ENCODE measurements around the gene ANGPTL2. TPM values are rescaled to one million over a fixed set of nuclear protein-coding genes. Genes with fewer than 3 reads are reported as not detected.
"Not testable (repeated sequence)": the region's sequence is repeated elsewhere in the genome, so short reads cannot be mapped to it uniquely, and the experiment has no call there.

Gene ANGPTL2
- polyA plus RNA-seq, 12 donors, result 53.1 to 180 (median 78.7) TPM; not detected in 1

DNA sequence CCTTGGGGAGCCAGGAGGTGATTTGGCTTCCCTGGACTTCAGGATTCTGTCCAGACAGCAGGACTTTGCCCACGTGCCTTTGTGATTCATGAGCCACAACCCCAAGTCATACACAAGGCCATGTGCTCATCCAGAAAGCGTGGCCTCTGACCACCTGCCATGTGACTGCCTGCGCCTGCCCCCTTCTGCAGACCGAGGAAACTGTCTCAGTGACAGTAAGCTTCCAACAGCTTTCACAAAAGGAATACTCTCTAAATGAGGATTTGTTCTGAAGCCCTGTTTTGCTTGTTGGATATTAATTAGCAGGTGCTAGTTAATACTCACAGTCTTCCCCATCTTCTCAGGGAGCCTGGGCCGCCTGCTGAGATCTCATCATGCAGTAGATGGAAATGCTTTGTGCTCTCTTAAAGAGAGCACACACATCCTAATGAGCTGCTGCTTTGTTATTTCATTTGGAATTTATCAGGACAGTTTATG lies 36.9 kb upstream of the ANGPTL2 start:
- DNase-seq, result no peak

DNA sequence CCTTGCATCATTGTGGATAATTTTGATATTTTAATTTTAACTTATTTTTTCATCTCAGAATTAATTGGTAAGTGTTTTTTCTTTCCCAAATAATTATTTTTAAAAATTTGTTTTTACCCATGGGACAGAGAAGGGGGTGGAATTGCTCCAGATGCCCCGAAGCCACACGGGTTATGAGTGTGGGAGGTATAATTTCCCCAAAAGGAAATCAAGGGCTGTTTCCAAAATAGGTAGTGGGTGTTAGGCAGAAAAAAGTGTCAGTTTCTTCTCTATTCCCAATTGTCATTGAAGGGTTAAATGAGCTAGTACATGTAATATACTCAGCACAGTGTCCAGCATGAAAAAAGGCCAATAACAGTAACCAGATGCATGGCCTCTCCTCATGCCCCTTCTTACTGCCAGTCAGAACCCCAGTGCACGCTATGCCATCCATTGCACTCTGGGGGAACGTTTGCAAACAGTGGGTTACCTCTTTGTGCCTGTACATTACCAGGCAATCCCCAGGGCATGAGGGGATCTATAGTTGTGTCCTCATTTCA lies 36.4 kb upstream of the ANGPTL2 start:
- no peak for DNase-seq

DNA sequence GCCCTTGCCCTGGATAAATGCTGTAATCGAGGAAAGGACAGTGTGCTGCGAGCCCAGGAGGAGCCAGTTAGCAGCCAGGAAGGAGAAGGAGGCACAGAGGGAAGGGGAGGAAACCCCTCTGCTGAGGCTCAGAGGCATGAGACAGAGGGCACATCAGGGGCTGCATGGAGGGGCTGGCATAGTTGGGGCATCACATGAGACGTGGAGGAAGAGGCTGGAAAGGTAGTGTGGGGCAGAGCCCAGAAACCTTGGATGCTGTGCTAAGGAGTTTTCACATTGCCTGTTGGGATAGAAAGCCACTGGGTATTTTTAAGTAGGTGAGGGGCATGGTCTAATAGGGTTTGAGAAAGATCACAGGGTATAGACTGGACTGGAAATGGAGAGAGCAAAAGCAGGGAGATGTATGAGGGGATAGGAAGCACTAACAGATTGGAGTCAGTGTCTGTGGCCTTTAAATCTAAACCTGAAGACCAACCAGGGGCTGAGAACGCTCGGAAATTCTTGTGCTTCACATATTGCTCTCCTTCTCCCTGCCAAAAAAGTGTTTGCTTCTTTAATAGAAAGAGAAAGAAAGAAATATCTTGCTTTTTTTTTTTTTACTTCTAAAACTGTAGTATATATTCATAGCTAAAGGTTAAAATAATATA lies 33.0 kb upstream of the ANGPTL2 start:
- no peak for DNase-seq

DNA sequence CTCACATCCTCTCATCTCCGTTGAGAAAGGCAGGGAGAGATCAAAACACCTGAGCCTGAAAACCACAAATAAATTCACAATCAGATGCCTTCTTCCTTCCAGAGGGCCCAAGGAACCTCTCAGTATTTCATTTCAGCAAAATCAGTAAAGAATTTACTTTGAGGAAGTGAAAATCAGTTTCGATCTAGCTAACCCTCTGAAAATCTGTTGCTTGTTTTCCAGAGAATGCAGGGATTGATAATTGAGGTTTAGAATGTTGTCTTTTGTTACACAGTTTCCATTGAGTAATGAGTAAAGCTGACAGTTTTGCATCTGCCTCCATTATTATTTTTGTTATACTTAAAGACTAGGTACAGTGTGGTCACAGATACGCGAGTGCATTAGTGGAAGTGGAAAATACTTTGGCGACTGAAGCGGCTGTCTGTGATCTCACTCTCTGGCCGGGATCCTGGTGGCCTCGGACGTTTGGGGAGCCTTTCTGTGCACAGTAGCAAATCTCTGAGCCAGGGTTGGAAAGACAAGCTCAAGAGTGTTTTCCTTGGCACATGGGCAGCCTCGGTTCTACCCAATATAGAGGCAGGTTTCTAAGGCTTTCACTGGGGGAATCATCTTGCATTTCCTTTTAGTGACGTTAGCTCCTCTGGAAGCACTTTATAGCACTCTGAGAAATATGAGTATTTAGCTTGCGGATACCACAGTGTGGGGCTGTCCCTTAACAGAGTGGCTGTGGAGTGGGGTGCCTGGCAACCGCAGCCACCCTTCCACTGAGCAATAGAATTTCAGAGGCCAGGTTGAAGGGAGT lies 32.2 kb upstream of the ANGPTL2 start:
- DNase-seq, result peak; percentile 88

DNA sequence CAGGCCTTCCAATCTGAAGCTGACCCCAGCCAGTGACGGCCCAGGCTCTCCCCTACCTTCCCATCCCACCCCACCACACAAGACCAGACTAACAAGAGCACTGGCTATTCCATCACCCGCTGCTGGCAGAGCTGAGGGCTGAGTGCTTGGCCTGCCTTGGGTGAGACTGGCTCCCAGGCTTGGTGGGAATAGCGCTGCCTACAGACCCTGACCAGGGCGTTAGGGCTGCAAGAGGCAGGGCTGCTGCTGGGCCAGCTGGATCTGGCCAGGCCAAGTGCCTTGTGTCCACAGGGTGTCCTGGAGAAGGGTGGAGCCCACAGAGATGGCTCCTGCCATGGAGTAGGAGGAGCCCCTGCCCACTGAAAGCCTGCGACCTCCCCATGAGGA lies 31.6 kb upstream of the ANGPTL2 start:
- no peak for DNase-seq

DNA sequence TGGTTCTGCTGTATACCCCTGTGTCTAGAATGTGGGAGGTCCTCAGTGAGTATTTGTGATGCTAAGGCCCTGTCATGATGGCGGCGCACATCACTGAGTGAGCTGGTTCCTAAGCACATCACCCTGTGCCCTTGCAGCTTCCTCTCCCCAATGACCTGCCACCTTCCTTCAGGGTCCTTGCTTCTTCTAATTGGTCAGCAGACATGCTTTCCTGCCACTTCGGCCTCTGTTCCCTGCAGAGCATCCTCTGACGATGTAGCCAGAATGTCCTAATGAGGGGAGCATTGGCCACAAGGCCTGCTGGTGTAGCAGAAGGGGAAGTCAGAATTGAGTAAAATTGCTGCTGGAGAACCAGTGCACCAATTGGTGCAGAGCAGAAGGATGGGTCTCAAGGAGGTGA lies 31.1 kb upstream of the ANGPTL2 start:
- no peak for DNase-seq

DNA sequence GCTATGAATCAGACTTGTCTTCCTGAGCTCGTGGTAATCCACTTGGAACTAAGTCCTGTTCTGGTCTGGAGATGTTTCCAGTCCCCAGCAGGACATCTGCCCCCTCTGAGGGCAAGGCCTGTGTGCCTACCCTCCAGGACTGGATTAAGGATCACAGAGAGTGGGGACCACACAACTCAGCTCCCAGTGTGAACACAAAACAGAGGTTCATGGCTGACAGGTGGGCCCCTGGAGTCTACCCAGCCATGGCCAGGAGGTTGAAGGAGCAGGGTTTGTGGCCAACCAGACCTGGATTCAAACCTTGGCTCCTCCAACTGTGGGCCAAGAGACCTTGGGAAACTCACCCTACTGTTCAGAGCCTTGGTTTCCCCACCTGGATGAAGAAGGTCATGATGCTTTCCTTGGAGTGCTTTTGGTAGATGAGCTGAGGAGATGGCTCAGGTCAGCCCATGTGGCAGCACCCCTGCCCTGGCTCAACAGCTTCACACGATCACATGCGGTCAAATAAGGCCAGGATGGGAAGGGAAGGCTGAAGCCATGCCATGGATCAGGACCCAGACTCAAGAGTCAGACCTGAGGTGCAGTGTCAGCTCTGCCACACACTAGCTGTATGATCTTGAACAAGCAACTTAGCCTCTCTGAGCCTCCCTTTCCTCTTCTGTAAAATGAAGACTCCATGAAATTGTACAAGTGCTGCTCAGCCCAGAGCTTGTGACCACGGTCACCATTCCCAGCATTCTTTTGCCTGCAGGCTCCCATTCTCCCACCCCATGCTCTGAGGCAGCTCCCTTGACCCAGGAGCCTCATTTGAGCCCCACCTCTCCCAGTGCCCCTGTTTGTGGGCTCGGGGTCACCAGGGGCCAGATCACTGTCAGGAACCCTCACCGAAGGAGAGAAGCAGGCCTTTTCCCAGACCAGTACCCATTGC lies 27.3 kb upstream of the ANGPTL2 start:
- no peak for DNase-seq

DNA sequence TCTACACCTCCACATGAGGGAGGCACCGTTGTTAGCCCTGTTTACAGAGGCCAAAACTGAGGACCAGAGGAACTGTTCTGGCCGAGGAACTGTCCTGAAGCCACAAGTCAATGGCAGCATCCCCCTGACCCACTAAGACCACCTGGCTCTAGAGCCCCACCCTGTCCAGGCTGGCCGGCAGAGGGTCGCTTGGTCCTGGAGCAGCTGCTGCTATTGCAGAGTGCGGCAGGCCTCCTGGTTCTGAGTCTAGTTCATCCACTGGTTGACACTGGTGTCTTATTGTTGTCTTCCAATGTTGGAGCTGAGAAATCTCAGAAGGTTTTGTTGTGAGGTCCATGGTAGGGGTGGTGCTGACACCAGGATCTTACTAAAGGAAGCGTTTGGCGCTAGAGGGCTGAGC lies 26.6 kb upstream of the ANGPTL2 start:
- DNase-seq, result no peak

DNA sequence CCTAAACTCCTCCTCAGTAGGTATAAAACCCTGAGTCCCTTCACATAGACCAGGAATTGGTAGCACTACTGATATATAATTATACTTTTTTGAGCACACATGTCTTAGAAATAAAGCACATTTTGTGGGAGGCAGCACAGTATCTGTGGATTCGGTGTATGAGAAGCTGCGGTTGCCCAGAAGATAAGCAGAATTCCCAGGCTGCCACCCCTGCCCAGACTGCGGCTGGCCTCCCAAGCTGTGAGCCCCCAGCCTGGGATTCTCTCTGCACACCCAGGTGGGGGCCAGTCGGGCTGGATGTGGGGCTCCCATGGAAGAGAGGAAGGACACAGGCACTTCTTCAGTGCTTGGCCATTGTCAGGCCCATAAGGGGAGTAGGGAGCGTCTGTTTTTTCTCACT lies 25.6 kb upstream of the ANGPTL2 start:
- DNase-seq, result no peak

DNA sequence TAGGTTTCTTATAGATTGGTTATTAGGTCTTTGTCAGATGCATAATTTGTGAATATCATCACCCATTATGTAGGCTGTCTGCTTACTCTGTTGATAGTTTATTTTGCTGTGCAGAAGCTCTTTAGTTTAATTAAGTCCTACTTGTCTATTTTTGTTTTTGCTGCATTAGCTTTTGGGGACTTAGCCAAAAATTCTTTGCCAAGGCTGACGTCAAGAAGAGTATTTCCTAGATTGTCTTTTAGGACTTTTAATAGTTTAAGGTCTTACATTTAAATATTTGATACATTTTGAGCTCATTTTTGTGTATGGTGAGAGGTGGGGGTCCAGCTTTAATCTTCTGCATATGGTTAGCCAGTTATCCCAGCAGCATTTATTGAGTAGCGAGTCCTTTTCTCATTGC lies 24.8 kb upstream of the ANGPTL2 start:
- no peak for DNase-seq

DNA sequence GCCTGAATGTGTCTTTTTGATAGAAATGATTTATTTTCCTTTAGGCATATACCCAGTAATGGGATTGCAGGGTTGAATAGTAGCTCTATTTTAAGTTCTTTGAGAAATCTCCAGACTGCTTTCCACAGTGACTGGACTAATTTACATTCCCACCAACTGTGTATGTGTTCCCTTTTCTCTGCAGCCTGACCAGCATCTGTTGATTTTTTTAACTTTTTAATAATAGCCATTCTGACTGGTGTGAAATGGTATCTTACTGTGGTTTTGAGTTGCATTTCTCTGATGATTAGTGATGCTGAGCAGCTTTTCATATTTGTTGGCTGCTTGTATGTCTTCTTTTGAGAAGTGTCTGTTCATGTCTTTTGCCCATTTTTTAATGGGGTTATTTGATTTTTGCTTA lies 24.4 kb upstream of the ANGPTL2 start:
- not testable (repeated sequence) for DNase-seq

DNA sequence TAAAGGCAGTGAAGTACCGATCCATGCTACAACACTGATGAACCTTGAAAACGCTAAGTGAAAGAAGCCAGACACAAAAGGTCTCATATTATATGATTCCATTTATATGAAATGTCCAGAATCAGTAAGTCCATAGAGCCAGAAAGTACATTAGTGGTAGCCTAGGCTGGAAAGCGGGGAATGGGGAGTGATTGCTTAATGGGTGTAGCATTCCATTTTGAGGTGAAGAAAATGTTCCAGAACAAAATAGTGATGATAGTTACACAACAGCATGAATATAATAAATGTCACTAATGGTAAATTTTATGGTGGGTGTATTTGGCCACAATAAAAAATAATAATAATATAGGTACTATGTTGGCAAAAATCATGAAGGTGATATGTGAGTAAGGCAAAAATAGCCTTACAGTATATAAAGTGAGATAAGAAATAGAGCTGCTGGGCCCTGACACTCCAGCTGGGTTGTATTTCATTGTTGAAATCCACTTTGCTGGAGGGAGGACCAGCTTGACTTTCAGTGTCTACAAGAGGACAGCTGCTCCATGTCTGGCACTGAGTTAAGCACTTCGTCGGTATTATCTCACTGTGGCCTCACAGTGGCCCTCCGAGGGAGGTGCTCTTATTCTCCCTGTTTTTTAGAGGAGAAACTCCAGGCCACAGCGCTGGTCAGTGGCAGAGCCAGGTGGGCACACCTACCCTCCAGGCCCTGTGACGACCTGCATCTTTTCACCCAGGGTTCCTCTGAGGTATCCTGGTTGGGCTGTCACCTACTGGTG lies 22.4 kb upstream of the ANGPTL2 start:
- no peak for DNase-seq

DNA sequence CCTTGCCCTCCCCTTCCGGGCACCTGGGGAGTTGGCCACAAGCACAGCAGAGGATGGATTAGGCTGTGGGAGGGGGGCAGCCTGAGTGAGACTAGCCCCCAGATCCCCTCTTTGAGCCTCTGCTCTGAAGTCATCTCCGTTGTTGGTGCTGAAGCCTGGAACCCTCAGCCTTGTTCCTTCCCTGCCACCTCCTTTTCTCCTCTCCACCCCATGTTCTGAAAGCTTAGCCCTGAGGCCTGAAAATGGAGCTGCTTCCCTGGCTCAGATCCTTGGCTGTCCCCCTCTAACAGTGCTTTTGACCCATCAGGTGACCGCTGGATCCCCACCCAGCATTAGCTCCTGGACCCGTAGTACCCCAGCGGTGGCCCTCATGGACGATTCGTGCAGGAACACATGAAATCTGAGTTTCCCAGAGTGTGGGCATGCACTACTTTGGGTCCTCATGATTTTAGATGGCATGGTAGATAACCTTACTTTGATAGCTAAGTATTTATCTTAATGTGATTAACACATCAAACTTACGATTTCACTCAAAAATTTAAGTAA lies 21.6 kb upstream of the ANGPTL2 start:
- no peak for DNase-seq

DNA sequence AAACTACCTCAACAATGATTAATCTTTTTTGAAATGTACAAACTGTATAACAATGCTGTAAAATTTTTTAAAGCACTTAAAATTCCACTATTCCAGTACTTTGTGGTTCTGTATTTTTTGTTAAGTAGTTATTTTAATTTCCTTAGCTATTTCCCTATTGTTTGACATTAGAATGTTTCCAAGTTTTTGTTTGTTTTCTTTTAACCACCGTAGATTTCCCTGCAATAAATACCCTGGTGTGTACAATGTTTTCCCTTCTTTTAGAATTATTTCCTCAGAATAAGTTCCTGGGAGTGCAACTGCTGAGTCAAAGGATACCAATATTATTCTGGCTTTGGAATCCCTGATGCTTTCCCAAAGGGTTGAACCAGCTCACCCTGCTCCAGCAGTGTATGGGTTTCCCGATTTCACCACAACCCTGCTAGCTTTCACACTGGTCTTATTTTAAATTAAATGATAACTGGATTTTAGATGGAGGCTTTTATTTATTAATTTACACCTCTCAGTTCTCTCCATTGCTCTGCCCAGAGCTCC lies 20.6 kb upstream of the ANGPTL2 start:
- no peak for DNase-seq

DNA sequence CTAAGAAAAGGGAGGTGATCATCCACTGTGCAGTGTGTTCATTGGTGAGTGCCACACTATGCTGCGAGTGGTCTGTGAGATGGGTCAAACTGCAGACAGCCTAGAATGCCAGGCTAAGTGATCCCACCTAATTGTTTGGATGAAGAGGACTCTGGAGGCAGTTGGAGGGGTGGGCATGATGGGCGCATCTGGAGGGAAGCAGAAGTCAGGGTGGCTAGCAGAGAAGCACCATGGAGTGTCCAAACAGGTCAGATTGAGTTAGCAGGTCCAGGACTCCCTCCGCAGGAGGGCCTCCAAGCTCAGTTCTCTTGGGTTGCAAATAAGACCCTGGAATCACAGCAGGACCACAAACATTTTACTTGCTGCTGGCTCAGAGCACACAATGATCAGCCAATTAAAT lies 19.9 kb upstream of the ANGPTL2 start:
- no peak for DNase-seq

DNA sequence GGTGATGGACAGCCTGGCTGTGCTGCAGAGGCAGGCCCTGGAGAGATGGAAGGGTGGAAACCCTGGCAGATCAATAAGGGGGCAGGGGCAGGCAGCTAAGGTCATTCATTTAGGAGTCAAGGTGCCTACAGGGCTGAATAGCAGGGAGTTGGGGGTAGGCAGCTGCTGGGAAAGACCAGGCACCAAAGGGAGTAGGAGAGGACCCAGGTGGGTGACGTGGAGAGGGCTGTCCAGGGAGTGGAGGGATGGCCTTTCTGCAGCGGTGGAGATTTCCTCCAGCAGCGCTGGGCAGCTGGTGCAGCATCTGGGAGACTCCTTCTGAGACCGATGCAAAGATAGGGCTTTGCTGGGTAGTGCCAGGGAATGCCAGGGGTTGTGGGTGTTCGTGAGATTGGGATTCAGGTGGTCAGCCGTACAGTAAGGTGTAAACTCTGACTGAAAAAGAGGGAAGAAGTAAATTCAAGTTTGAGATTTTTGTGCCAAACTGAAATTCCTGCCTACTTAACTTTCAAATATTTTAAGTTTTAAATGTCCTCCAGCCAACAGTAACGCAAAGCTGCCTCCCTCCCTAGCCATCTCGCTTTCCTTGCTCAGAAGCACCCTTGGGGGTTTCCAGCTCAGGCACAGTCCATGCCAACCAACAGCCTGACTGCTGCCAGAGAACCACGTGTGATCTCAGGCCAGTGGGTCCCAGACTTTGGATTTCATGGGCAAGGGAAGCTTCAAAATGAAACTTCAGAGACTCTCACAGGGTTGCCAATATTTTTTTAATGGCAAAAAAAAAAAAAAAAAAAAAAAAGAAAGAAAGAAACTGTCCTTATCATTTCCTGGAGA lies 18.6 kb upstream of the ANGPTL2 start:
- DNase-seq, result no peak

DNA sequence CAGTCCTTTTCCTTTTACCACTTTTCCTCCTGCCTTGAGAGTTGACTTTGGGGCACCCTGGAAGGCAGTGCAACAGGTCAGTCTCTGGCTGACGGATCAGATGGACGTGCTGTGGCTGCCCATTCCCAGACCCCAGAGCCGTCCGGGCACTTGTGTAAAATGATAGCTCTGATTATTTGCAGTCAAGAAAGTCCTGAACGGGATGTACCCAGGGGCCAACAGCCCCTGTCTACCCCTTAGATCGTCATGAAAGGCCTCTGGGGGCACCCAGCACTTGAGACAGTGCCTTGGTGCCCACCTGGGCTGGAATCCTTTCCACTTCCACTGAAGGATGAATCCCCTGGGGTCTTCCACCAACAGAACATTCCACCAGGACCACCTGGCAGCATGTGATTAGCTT lies 17.7 kb upstream of the ANGPTL2 start:
- DNase-seq, result no peak

DNA sequence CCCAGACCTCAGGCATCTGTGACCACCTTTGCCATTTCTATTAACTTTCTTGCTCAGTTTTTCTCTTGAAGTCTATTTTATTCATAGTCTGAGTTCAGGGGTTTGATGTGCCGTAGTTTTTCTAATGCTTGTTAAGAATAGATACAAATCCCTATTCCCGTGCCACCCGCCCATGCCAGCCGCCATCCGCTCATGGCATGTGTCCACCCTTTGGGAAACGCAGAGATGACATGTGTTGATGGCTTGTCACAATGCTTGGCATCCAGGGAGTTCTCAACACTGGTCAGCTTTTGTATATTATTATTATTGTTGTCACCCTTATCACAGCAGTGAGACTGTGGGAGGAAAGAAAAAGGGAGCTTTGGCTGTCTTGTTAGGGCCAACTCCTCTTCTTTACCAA lies 17.3 kb upstream of the ANGPTL2 start:
- no peak for DNase-seq

DNA sequence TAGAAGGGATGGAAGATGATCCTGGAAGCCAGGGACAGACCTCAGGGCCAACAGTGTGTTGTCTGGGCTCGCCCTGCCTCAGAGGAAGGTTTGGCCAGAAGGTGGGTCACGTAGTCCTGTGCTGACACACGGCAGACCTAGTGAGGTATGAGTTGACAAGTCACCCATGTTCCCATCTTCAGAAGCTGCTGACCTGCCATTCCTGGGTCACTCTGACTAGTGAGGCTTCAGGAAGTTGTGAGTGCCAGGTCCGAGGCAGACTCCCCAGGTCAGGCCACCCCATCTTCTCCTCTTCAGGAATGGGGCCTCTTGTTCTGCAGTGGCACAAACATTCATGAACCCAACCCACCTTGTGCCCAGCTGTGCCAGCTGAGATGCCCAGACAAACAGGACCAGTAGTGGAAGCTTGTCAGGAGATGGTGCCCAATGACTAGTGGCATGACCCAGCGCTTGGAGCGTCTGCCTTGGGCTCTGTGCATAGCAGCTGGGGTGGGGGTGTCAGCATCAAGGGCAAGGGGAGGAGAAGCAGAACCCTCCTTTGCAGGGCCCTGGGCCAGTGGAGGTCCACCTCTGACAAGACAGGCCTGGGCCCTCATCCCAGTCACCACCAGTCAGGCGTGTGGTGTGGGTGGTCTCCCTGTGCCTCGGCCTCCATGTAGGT lies 16.8 kb upstream of the ANGPTL2 start:
- no peak for DNase-seq

Measured in muscle of arm (tissue), 12 donors.